ENCODE results near the gene EMC10. TPM values are rescaled to one million over a fixed set of nuclear protein-coding genes. Genes with fewer than 3 reads are reported as not detected.
A peak's percentile ranks its signal among the peaks of the same experiment; 100 is the strongest.

The EMC10 gene
- total RNA-seq, 2 experiments from 2014 or later = 80.0 to 80.3 TPM

GRCh38 chr19:50497022-50497405, 20.7 kb downstream of the EMC10 start:
- ChIA-PET CTCF (no interaction called here), POLR2A (no interaction called here)
- no peak for TF ChIP-seq CTCF (IDR thresholded peaks at IDR 0.05)
- Histone ChIP-seq H3K4me3 (ENCODE audit: low read length) (no peak overlapping the region), H3K36me3 (ENCODE audit: insufficient read depth, low read length) (no peaks in the 10 kb centered on the region), H3K27me3 (ENCODE audit: control insufficient read depth in 1 of 2, insufficient read depth in 2 of 2, low read length in 2 of 2) (no peaks in the 10 kb centered on the region), H3K27ac (ENCODE audit: low read depth in 1 of 2, low read length in 2 of 2) (no peak overlapping the region), H3K4me1 (ENCODE audit: insufficient read depth, low read length) (peaks cover 5% of the 10 kb centered on the region), H3K9me3 (ENCODE audit: control insufficient read depth in 1 of 2, insufficient read depth in 1 of 2, low read length in 2 of 2) (no peaks in the 10 kb centered on the region)
- intact Hi-C loops (cut with DNase I, micrococcal nuclease) = no loop called here
- Mint-ChIP-seq H3K4me1 (ENCODE audit: low read depth) (peaks cover 8% of the 10 kb centered on the region), H3K36me3 (ENCODE audit: low read depth) (peaks cover 7% of the 10 kb centered on the region), H3K9me3 (no peaks in the 10 kb centered on the region), H3K27me3 (no peaks in the 10 kb centered on the region), H3K27ac (no peak overlapping the region), H3K4me3 (no peak overlapping the region)
- ATAC-seq (ENCODE audit: poor library complexity) (no peak), DNase-seq (no peak)

GRCh38 chr19:50498219-50499056, 22.1 kb downstream of the EMC10 start:
- Mint-ChIP-seq H3K27ac (no peak overlapping the region), H3K9me3 (no peaks in the 10 kb centered on the region), H3K36me3 (ENCODE audit: low read depth) (peaks cover 9% of the 10 kb centered on the region), H3K4me1 (ENCODE audit: low read depth) (peaks cover 3% of the 10 kb centered on the region), H3K27me3 (no peaks in the 10 kb centered on the region), H3K4me3 (no peak overlapping the region)
- ATAC-seq (ENCODE audit: poor library complexity) (no peak), DNase-seq (no peak)
- intact Hi-C loops (cut with DNase I, micrococcal nuclease) = no loop called here
- ChIA-PET POLR2A (no interaction called here), CTCF (no interaction called here)
- Histone ChIP-seq H3K9me3 (ENCODE audit: control insufficient read depth in 1 of 2, insufficient read depth in 1 of 2, low read length in 2 of 2) (no peaks in the 10 kb centered on the region), H3K27me3 (ENCODE audit: control insufficient read depth in 1 of 2, insufficient read depth in 2 of 2, low read length in 2 of 2) (no peaks in the 10 kb centered on the region), H3K36me3 (ENCODE audit: insufficient read depth, low read length) (no peaks in the 10 kb centered on the region), H3K4me3 (ENCODE audit: low read length) (no peak overlapping the region), H3K4me1 (ENCODE audit: insufficient read depth, low read length) (no peaks in the 10 kb centered on the region), H3K27ac (ENCODE audit: low read depth in 1 of 2, low read length in 2 of 2) (no peak overlapping the region)
- TF ChIP-seq CTCF (IDR thresholded peaks at IDR 0.05) = no peak

GRCh38 chr19:50500060-50500752, 23.9 kb downstream of the EMC10 start:
- intact Hi-C loops (cut with DNase I, micrococcal nuclease) = no loop called here
- Mint-ChIP-seq H3K4me3 (no peak overlapping the region), H3K9me3 (no peaks in the 10 kb centered on the region), H3K4me1 (ENCODE audit: low read depth) (no peaks in the 10 kb centered on the region), H3K27me3 (no peaks in the 10 kb centered on the region), H3K27ac (no peak overlapping the region), H3K36me3 (ENCODE audit: low read depth) (peaks cover 9% of the 10 kb centered on the region)
- DNase-seq = peak in 3 of 14 experiments; percentile 13 to 69 (median 60)
- POLR2A ChIA-PET = no interaction called here
- no peaks in the 10 kb centered on the region for H3K9me3 ChIP-seq (ENCODE audit: control insufficient read depth in 1 of 2, insufficient read depth in 1 of 2, low read length in 2 of 2)
- no peak for ATAC-seq (ENCODE audit: poor library complexity)
- H3K27me3 ChIP-seq (ENCODE audit: control insufficient read depth in 1 of 2, insufficient read depth in 2 of 2, low read length in 2 of 2) = no peaks in the 10 kb centered on the region
- H3K36me3 ChIP-seq (ENCODE audit: insufficient read depth, low read length) = no peaks in the 10 kb centered on the region
- no peak for TF ChIP-seq CTCF (IDR thresholded peaks at IDR 0.05)
- H3K4me1 ChIP-seq (ENCODE audit: insufficient read depth, low read length) = no peaks in the 10 kb centered on the region
- H3K4me3 ChIP-seq (ENCODE audit: low read length) = no peak overlapping the region
- no peak overlapping the region for H3K27ac ChIP-seq (ENCODE audit: low read depth in 1 of 2, low read length in 2 of 2)
- CTCF ChIA-PET = no interaction called here
